ENCODE data around the gene ATE1. TPM values are rescaled to one million over a fixed set of nuclear protein-coding genes. Genes with fewer than 3 reads are reported as not detected.

Gene ATE1
- total and polyA plus RNA-seq, 7 donors: 12.5 to 49.6 (median 31.4) TPM

- H3K4me1 ChIP-seq: no peaks in the 10 kb centered on the region
- no peak overlapping the region for H3K27ac ChIP-seq
- TF ChIP-seq POLR2A (IDR thresholded peaks at IDR 0.05) (no peak), CTCF (IDR thresholded peaks at IDR 0.05) (no peak), POLR2AphosphoS5 (IDR thresholded peaks at IDR 0.05) (no peak), EP300 (IDR thresholded peaks at IDR 0.05) (no peak)
- H3K27me3 ChIP-seq: no peaks in the 10 kb centered on the region
- 66 to 81% methylated on average over 3 of the region's 3 CpGs for WGBS, 2 donors
- peaks cover 0 to 15% (median 0%) of the 10 kb centered on the region in 4 donors for H3K36me3 ChIP-seq
- DNase-seq: no peak
- H3K9me3 ChIP-seq: no peaks in the 10 kb centered on the region
- intact Hi-C loops (cut with DNase I): no loop called here
- no peak overlapping the region for H3K4me3 ChIP-seq
Measured at GRCh38 chr10:121788115-121788514, 139.7 kb downstream of the ATE1 start.

- Histone ChIP-seq H3K4me1 (no peaks in the 10 kb centered on the region), H3K27ac (no peak overlapping the region), H3K27me3 (no peaks in the 10 kb centered on the region), H3K9me3 (no peaks in the 10 kb centered on the region), H3K4me3 (no peak overlapping the region), H3K36me3 (peaks cover 0 to 15% (median 0%) of the 10 kb centered on the region in 4 donors)
- no peak for TF ChIP-seq POLR2A (IDR thresholded peaks at IDR 0.05)
- TF ChIP-seq POLR2AphosphoS5 (IDR thresholded peaks at IDR 0.05): no peak
- TF ChIP-seq CTCF (IDR thresholded peaks at IDR 0.05): no peak
- no peak for TF ChIP-seq EP300 (IDR thresholded peaks at IDR 0.05)
- 85 to 86% methylated on average over 2 of the region's 2 CpGs for WGBS, 2 donors
- intact Hi-C loops (cut with DNase I): no loop called here
- DNase-seq: no peak
Measured at GRCh38 chr10:121787169-121787568, 140.7 kb downstream of the ATE1 start.

GRCh38 chr10:121783782-121784372 is 144.0 kb downstream of the ATE1 start:
- no peak for TF ChIP-seq POLR2AphosphoS5 (IDR thresholded peaks at IDR 0.05)
- no peak for TF ChIP-seq POLR2A (IDR thresholded peaks at IDR 0.05)
- TF ChIP-seq EP300 (IDR thresholded peaks at IDR 0.05): no peak
- no peak for TF ChIP-seq CTCF (IDR thresholded peaks at IDR 0.05)
- Histone ChIP-seq H3K9me3 (no peaks in the 10 kb centered on the region), H3K4me3 (no peak overlapping the region), H3K27ac (no peak overlapping the region), H3K4me1 (no peaks in the 10 kb centered on the region), H3K27me3 (no peaks in the 10 kb centered on the region), H3K36me3 (peaks cover 0 to 5% (median 0%) of the 10 kb centered on the region in 4 donors)
- WGBS, 2 donors: 80 to 82% methylated on average over 6 of the region's 6 CpGs
- intact Hi-C loops (cut with DNase I): no loop called here
- no peak for DNase-seq

GRCh38 chr10:121781101-121781500 is 146.7 kb downstream of the ATE1 start:
- WGBS, 2 donors: 98% methylated on average over 4 of the region's 4 CpGs
- H3K9me3 ChIP-seq: no peaks in the 10 kb centered on the region
- H3K4me1 ChIP-seq: no peaks in the 10 kb centered on the region
- H3K27ac ChIP-seq: no peak overlapping the region
- intact Hi-C loops (cut with DNase I): no loop called here
- DNase-seq: no peak
- H3K36me3 ChIP-seq: no peaks in the 10 kb centered on the region
- no peak overlapping the region for H3K4me3 ChIP-seq
- no peaks in the 10 kb centered on the region for H3K27me3 ChIP-seq
- TF ChIP-seq EP300 (IDR thresholded peaks at IDR 0.05): no peak
- no peak for TF ChIP-seq POLR2AphosphoS5 (IDR thresholded peaks at IDR 0.05)
- no peak for TF ChIP-seq CTCF (IDR thresholded peaks at IDR 0.05)
- TF ChIP-seq POLR2A (IDR thresholded peaks at IDR 0.05): no peak

- 30 to 73% methylated on average over 2 of the region's 2 CpGs for WGBS, 2 donors
- intact Hi-C loops (cut with DNase I): no loop called here
- Histone ChIP-seq H3K27me3 (no peaks in the 10 kb centered on the region), H3K36me3 (no peaks in the 10 kb centered on the region), H3K27ac (peak overlapping the region in 1 of 4 donors; percentile 19), H3K9me3 (no peaks in the 10 kb centered on the region), H3K4me1 (peaks cover 0 to 41% (median 33%) of the 10 kb centered on the region in 4 donors), H3K4me3 (no peak overlapping the region)
- TF ChIP-seq CTCF (IDR thresholded peaks at IDR 0.05): no peak
- TF ChIP-seq POLR2A (IDR thresholded peaks at IDR 0.05): no peak
- no peak for TF ChIP-seq POLR2AphosphoS5 (IDR thresholded peaks at IDR 0.05)
- no peak for TF ChIP-seq EP300 (IDR thresholded peaks at IDR 0.05)
- no peak for DNase-seq
Measured at GRCh38 chr10:121774813-121775212, 153.0 kb downstream of the ATE1 start.

Measured in sigmoid colon (tissue), 7 donors.